A204.1 (cell line): ENCODE measurements around the gene OVCA2.

Experiments used
- FAIRE-seq: peaks from 2 replicates; lab custom pipeline; 2012; peaks lifted over from hg19 to GRCh38; lab: Jason Lieb, UNC

The OVCA2 gene

GRCh38 chr17:2013994-2014317 is 27.9 kb upstream of the OVCA2 start:
- FAIRE-seq = no peak

DNA sequence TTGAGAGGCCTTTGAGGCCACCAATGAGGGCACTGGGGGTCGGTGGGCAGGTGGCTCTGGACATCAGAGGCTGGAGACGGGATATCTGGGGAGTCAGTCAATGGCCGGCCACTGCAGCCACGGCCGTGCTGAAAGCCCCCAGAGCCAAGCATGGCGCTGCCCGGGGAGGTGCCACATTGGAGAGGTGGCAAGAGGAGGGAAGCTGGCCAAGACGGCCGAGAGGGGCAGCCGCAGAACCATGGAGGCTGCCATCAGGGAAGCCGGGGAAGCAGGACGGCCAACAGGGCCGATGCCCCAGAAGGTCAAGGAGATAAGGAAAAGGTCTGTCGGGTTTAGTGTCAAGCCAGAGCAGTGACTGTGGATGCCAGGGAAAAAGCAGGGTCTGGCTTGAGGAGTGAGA is 26.5 kb upstream of the OVCA2 start:
- FAIRE-seq = no peak

DNA sequence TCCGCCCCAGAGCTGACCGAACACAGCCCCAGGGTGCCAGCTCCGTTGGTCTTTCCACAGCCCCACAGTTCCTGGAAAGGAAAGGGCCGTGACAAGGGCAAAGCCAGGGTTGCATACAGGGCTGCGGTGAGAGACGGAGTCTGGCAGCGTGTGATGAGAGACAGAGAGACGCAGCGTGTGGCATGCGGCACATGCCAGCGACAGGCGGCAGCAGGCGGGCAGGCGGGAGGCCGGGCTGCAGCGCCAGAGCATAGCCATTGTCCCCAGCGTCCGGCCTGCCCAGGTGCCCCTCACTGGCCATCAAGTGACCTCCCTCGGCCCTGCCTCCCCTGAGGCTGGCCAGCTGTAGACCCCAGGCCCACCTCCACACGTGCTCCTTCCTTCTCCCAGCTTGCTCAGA is 25.3 kb upstream of the OVCA2 start:
- no peak for FAIRE-seq

GRCh38 chr17:2017274-2017941 is 24.4 kb upstream of the OVCA2 start:
- FAIRE-seq = no peak

DNA sequence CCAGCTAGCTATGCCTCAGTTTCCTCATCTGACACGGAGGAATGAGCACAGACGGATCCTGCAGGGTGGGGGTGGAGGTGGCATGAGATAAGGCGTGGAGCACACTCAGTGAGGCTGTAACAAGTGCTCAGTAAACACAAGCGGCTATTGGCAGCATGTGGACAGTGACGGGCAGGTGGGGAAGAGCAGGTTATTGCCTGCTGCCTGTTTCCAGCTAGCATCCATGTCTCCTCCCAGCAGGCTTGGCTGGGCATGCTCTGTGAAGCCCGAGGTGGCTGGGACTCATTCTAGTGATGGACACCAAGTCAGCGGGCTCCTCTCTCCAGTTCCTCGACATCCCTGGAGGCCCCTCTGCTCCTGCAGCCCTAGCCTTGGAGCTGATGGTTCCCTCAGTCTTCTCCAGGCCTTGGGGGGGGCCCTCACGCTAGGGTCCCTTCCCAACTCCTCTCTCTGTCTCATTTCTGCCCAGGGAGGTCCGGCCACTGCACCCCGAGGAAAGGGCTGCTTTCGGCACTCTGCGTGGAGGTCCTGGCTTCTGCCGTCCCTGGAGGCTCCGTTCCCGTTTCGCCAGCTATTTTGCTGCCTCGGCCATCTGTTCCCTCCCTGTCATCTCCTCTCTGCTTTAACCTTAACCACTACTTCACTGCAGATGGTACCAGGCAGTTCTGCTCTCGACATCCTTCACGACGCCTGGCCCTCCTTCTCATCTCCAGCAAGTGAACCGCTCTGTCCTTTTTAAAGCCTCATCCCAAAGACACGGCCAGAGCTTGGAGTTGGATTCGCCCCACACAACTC is 22.9 kb upstream of the OVCA2 start:
- FAIRE-seq = no peak

GRCh38 chr17:2019723-2020122 is 22.1 kb upstream of the OVCA2 start:
- no peak for FAIRE-seq

DNA sequence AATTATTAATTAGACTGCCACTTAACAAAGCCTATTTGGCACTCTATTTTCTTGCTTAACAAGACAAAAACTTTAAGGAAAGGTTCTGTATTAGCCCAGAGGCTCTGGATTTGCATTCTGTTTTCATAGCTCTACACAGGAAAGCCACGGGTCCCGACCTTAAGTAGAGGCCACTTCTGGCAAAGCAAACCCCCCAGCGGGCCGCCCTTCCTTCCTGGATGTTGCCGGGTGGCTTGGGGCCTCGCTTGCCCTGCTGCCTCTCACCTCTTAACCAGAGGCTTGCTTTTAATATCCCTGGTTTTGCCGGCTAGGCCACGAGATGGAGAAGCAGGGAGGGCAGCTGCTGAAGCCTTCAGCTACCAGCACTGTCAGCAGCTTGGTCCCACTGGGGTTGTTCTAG is 21.1 kb upstream of the OVCA2 start:
- FAIRE-seq = no peak

DNA sequence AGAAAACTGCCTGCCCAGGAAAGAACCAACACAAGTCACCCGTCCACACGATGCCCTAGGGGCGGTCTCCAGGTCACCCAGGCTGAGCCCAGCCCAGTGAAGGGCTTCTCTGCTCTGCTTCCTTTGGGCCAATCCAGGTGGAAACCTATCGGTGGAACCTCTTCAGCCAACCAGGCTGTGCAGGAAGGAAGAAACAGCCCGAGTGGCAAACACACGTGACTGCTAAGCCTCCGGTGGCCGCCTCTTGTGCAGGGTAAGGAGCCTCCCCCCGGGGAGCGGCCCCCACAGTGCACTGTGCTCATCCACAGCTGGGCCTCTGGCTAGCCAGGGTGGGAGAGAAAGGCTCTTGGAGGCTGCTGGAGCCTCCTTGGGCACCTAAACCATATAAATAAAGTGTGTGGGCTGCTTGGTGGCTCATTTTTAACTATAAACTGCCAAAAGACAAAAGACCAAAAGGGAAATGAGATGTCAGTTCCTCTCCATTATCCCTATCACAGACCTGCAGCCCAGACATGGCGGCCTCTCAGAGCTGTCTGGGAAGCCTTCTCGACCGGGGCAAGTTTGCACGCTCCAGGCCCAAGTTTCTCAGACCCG is 19.1 kb upstream of the OVCA2 start:
- FAIRE-seq = no peak

- no peak for FAIRE-seq
These were observed 18.6 kb upstream of the OVCA2 start for GRCh38 chr17:2023256-2023655.

DNA sequence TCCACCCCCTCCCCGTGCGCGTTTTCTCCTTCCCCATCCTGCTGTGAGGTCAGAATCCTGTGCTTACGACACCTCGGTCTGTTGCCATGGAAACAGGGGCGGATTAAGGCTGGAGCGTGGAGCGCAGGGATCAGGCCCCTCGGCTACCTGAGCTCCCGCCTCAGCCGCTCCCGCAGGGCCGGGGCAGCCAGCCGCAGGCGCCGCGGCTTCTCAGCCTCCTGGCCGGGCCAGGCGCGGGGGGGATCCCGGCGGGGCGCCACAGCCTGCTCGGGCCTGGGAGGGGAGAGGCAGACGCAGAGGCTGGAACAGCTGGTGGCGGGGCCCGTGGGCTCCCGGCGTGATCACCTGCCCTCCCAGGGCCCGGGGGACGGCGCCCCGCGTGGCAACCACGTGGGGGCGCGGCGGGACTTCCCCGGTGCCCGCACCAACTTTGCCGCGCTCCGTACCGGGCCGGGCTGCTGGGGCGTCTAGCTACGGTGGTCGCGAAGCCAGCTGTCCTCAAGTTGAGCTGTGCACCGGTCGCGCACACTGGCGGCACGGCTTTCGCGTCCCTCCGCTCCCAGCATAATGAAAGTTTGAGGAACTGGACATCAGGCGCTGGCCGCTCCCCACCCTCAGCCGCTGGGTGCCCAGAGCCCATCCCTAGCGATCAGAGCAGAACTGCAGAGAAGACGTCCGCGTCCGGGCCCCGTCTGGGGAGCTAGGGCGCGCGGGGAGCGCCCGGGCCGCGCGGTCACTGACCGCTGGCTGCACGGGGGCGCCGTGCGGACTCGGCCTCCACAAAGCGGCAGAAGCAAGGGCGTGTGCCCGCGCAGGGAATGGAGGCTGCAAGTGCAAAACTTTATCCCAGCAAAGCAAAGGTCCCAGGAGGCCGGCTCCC is 17.9 kb upstream of the OVCA2 start:
- FAIRE-seq = no peak

- FAIRE-seq = no peak
These were observed 17.1 kb upstream of the OVCA2 start for GRCh38 chr17:2024572-2025219.

DNA sequence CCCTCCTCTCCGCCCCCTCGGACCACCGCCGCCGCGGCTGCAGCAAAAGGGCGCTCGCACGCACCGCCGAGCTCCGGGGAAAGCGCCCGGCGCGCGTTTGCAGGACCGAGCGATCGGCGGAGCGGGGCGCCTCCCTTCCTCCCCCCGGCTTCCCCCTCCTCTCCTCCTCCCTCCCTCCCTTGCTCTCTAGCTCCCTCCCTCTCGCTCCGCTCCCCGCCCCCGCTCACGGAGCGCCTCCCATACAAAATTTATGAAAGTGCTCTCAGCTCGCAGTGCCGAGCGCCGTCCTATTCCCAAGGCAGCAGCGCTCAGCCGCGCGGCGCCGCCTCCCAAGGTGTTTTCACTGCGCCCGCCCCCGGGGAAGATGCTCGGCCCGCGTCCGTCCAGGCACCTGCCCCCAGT is 16.6 kb upstream of the OVCA2 start, which contains the start of gene RTN4RL1:
RTN4RL1 (minus strand) TSS at position 115 of the 402 bp plus-strand sequence. CDS start 469 bp downstream, outside the sequence.
- no peak for FAIRE-seq

DNA sequence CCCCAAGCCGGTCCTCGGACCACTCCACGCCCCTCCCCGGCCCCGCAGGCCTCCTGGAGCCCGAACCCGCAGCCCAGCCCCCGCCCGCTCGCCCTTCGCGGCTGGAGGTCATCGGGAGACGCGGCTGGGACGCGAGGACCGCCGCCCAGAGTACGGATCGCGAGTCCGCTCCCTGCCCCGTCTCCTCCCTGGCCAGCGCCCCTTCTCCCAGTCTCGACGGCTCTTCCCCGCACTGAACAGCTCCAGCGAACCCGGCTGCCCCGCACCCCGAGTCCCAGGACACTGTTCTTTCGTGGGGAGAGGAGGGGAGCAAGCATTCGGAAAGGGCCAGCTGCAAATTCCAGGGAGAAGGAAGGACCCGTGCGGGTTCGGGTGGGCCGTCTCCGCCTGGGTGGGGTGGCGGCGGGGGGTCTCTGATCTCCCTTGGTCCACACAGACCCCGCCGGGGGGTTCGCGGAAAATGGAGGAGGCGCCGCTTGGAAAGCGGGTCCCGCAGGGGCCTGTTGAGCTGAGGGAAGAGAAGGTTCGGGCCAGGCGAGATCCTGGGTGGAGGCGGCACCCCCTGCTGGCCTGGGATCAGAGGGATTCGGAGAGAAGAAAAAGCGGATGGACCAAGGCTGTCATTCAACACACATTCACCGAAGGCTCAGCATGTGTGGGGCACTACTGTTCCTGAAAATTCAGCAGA is 16.1 kb upstream of the OVCA2 start:
- FAIRE-seq = no peak

GRCh38 chr17:2027528-2028233 is 14.1 kb upstream of the OVCA2 start:
- no peak for FAIRE-seq

GRCh38 chr17:2028234-2028614 is 13.6 kb upstream of the OVCA2 start:
- FAIRE-seq = no peak

- no peak for FAIRE-seq
These were observed 13.1 kb upstream of the OVCA2 start for GRCh38 chr17:2028737-2029136.

- peak; percentile 94 for FAIRE-seq
These were observed 11.7 kb upstream of the OVCA2 start, which contains the start of gene DPH1 for GRCh38 chr17:2029911-2030778. Gene DPH1, plus strand, starts transcription at chr17:2030153. Its CDS starts 17 bp downstream, at chr17:2030170.

GRCh38 chr17:2030779-2031163 is 11.1 kb upstream of the OVCA2 start:
- FAIRE-seq = no peak

GRCh38 chr17:2033153-2033552 is 8.7 kb upstream of the OVCA2 start:
- no peak for FAIRE-seq

GRCh38 chr17:2034157-2034556 is 7.7 kb upstream of the OVCA2 start:
- no peak for FAIRE-seq
